ENCODE data around the gene CCL25.

Gene CCL25

DNA sequence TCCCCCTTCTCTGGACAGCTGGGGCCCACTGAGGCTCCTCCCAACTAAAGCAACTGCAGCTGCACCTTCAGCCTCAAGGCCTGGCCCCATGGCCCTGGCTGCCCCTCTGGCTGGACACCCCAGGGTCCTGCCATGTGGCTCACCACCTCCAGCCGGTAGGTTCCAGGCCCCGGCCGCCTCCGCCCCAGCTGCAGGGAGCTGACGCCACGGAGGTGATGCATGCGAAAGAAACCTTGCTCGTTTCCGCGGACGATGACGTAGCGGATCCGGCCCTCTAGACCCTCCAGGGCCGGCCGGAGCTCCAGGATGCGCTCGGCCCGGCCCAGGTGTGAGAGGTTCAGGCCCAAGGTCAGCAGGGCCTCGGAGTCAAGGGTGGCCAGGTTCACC is 13.3 kb downstream of the CCL25 start:
- DNase-seq (ENCODE audit: low read depth) = no peak
- no peak for TF ChIP-seq MYC (IDR thresholded peaks at IDR 0.05; ENCODE audit: low read depth, low read length)
- no peak for TF ChIP-seq CTCF (IDR thresholded peaks at IDR 0.05; ENCODE audit: low read depth, low read length)
- TF ChIP-seq MAX (IDR thresholded peaks at IDR 0.05; ENCODE audit: low read depth, low read length) = no peak
- TF ChIP-seq POLR2A (IDR thresholded peaks at IDR 0.05; ENCODE audit: extremely low read depth, insufficient read length) = no peak

DNA sequence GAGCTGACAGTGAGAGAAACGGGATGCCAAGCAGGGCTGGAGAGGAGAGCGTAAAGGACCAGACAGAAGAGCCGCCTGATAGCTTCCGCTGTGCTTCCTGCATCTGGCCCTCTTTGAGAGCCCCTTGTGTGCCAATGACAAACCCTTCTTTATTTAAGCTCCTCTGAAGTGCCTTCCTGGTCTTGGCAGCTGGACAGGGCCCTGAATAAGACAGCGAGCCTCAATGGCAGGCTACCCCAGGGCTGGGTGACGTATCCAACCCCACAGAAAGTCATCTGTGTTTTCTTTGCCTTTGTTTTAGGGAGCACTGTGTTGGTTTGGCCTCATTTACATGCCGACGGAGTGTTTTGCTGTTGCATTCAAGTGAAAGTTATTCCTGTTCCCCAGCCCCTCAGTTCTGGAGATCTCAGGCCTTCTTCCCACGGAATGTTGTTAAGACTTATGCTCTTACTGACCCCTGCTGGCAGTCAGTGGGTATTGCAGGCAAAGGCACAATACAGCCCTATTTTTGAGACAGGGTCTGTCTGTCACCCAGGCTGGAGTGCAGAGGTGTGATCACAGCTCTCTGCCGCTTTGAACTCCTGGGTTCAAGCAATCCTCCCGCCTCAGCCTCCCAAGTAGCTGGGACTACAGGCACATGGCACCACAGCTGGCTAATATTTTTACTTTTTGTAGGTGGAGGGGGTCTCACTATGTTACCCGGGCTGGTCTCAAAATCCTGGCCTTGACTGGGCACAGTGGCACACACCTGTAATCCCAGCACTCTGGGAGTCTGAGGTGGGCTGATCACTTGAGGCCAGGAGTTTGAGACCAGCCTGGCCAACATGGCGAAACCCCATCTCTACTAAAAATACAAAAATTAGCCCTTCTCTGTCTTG is 16.8 kb downstream of the CCL25 start:
- no peak overlapping the region for H3K4me3 ChIP-seq (ENCODE audit: low read depth, low read length)
- peak; percentile 94 for TF ChIP-seq CTCF (IDR thresholded peaks at IDR 0.05; ENCODE audit: low read depth, low read length)
- no peak for TF ChIP-seq MAX (IDR thresholded peaks at IDR 0.05; ENCODE audit: low read depth, low read length)
- TF ChIP-seq MYC (IDR thresholded peaks at IDR 0.05; ENCODE audit: low read depth, low read length) = no peak
- DNase-seq (ENCODE audit: low read depth) = peak; percentile 72

More for the DNA sequence above, 13.3 kb downstream of the CCL25 start:
- H3K4me3 ChIP-seq (ENCODE audit: low read depth, low read length) = no peak overlapping the region

DNA sequence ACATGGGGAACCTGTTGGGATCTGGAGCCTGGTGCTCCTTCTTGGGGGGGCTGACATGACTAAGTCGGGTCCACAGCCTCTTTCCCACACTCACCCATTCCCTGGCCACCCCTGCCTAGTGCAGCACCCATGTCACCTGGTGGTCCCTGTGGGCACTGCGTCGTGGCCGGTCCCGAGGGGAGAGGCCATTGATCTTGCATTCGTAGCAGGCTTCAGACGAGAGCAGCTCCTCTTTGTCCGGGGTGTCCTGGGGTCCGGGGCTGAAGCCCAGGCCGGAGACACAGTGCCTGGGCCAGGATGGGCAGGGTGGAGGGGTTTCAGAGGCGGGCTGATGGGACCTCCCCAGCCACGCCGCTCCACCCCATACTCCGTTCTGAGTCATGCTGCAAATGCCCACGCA is 19.4 kb downstream of the CCL25 start:
- no peak overlapping the region for H3K4me3 ChIP-seq (ENCODE audit: low read depth, low read length)
- no peak for TF ChIP-seq POLR2A (IDR thresholded peaks at IDR 0.05; ENCODE audit: extremely low read depth, insufficient read length)
- TF ChIP-seq CTCF (IDR thresholded peaks at IDR 0.05; ENCODE audit: low read depth, low read length) = peak; percentile 18
- DNase-seq (ENCODE audit: low read depth) = peak; percentile 37

DNA sequence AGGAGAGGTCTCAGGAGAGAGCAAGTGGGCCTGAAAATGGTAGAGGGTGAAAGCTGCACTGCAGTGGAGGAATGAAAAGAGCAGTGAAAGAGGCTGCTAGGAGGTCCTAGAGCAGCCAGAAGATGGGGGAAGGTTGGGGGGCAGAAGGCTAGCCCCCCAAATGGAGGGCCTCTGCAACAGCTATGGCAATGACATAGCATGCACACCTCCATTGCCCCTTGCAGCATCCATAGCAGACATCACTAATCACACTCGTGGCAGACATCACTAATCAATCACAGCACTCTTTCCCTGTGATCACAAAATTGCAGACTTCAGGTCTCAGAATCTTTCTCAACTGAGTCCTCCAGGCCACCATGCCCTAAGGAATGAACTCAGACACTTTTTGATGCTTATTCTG is 21.9 kb downstream of the CCL25 start:
- DNase-seq (ENCODE audit: low read depth) = peak; percentile 49
- no peak overlapping the region for H3K4me3 ChIP-seq (ENCODE audit: low read depth, low read length)
- TF ChIP-seq CTCF (IDR thresholded peaks at IDR 0.05; ENCODE audit: low read depth, low read length) (no peak), MYC (IDR thresholded peaks at IDR 0.05; ENCODE audit: low read depth, low read length) (no peak)

DNA sequence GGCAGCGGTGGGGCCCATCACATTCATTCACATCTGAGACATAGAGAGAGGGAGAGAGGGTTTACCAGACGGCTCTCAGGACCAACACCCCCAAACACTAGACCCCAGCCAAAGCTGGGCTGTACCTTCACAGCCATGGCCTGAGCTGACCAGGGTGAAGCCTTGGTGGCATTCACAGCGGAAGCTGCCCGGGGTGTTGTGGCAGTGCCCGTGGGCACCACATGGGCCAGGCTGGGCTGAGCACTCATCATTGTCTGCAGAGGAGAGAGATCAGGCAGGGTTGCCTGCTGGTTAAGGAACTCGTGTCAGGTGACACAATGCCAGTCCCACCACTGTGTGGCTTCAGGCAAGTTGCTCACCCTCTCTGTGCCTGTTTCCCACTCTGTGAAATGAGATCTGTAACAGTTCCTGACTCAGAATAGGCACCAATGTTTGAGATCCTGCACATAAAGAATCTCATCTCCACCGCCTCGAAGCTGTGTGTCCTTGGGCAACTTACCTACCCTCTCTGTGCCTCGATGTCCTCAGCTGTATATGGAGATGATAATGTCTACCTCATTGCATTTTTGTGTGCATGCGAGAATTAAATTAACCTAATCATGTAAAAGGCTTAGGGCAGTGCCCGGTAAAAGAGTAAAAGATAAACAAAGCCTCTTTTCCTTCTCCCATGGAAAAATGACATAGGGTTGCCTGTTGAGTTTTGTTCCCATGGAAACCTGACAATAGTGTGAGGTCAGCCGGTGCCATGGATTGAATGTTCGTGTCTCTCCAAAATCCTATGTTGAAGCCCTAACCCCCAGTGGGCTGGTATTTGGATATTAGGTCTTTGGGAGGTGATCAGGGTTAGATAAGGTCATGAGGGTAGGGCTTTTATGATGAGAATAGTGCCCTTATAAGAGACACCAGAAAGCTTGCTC is 22.9 kb downstream of the CCL25 start:
- no peak for TF ChIP-seq MYC (IDR thresholded peaks at IDR 0.05; ENCODE audit: low read depth, low read length)
- no peak for TF ChIP-seq MAX (IDR thresholded peaks at IDR 0.05; ENCODE audit: low read depth, low read length)
- no peak for TF ChIP-seq POLR2A (IDR thresholded peaks at IDR 0.05; ENCODE audit: extremely low read depth, insufficient read length)
- no peak for TF ChIP-seq CTCF (IDR thresholded peaks at IDR 0.05; ENCODE audit: low read depth, low read length)
- no peak overlapping the region for H3K4me3 ChIP-seq (ENCODE audit: low read depth, low read length)

More for the DNA sequence above, 22.9 kb downstream of the CCL25 start:
- no peak for DNase-seq (ENCODE audit: low read depth)
